Subcutaneous abdominal adipose tissue (tissue), 5 donors: ENCODE data around the gene ATXN7.

ENCODE experiments used
- H3K27ac ChIP-seq: one replicate; pipeline ENCODE4 v1.7.0; 2013; ENCODE audit warnings: low read depth, mild to moderate bottlenecking, inconsistent platforms, low read length, moderate library complexity
- H3K27me3 ChIP-seq, 5 donors: one replicate each; pipeline ENCODE4 v1.7.0; 2013; ENCODE audit warnings: low read length in 5 of 5, inconsistent platforms in 1 of 5; ENCODE audit not compliant: control insufficient read depth in 5 of 5, insufficient read depth in 4 of 5
- H3K36me3 ChIP-seq, 5 donors: one replicate each; pipeline ENCODE4 v1.7.0; 2013; ENCODE audit warnings: low read length in 5 of 5; ENCODE audit not compliant: control insufficient read depth in 5 of 5, insufficient read depth in 5 of 5
- H3K4me1 ChIP-seq, 5 donors: one replicate each; pipeline ENCODE4 v1.7.0; 2013; ENCODE audit warnings: low read length in 5 of 5, mild to moderate bottlenecking in 3 of 5, moderate library complexity in 1 of 5; ENCODE audit not compliant: control insufficient read depth in 5 of 5, insufficient read depth in 5 of 5
- H3K4me3 ChIP-seq, 5 donors: one replicate each; pipeline ENCODE4 v1.7.0; 2013; ENCODE audit warnings: low read length in 5 of 5, low read depth in 1 of 5
- H3K9ac ChIP-seq, 5 donors: one replicate each; pipeline ENCODE4 v1.7.0; 2013; ENCODE audit warnings: low read length in 5 of 5, mild to moderate bottlenecking in 4 of 5, moderate library complexity in 3 of 5
- H3K9me3 ChIP-seq, 5 donors: one replicate each; pipeline ENCODE4 v1.7.0; 2013; ENCODE audit warnings: low read length in 5 of 5; ENCODE audit not compliant: control insufficient read depth in 5 of 5
- donor health status: healthy.
- donor health status: healthy.
- donor health status: healthy.
- donor health status: healthy.
- donor health status: healthy.

The ATXN7 gene

DNA sequence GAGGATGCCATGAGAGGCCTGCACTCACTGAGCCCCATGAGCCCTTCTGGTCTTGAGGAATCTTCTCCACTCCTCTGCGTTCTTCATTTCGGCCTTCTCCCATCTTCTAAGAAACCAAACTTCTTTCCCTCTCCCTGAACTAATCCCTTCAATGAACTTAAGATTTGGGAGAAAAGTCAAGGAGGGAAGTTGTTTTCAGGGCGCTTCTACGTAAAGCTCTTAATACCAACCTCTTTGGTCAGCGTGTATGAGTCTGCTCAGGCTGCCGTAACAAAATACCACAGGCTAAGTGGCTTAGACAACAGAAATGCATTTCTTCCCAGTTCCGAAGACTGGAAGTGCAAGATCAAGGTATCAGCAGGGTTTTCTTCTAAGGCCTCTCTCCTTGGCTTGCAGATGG, 173.4 kb downstream of the ATXN7 start:
- Histone ChIP-seq H3K36me3 (no peaks in the 10 kb centered on the region), H3K4me3 (no peak overlapping the region), H3K27me3 (no peaks in the 10 kb centered on the region), H3K9ac (no peak overlapping the region), H3K9me3 (peaks cover 0 to 3% (median 0%) of the 10 kb centered on the region in 5 donors), H3K27ac (no peak overlapping the region), H3K4me1 (peaks cover 0 to 8% (median 0%) of the 10 kb centered on the region in 5 donors)

DNA sequence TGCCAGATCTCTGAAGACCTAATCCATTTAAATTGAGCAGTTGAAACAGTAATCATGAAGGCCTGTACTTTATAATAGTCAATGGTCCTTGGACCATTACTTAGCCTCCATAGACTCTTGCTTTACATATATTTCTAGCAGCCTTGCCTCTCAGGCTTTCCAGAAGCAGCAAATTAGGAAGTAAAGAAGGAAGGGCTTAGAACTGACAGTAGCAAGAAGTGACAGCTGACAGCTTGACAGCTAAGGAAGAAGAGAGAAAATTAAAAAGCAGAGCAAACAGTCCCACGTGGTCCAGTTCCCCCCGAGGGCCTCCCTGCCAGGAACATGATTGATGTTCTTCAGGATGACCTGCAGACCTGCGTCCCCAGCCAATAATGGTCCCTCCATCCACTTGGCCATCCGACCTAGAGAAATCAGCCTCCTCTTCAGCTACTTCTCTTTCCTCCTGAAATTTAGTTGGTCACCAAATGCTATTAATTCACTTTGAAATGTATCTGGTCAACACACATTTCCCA, 174.6 kb downstream of the ATXN7 start:
- Histone ChIP-seq H3K4me1 (peaks cover 0 to 8% (median 0%) of the 10 kb centered on the region in 5 donors), H3K27me3 (no peaks in the 10 kb centered on the region), H3K4me3 (no peak overlapping the region), H3K9me3 (peaks cover 0 to 3% (median 0%) of the 10 kb centered on the region in 5 donors), H3K36me3 (no peaks in the 10 kb centered on the region), H3K9ac (no peak overlapping the region), H3K27ac (no peak overlapping the region)

DNA sequence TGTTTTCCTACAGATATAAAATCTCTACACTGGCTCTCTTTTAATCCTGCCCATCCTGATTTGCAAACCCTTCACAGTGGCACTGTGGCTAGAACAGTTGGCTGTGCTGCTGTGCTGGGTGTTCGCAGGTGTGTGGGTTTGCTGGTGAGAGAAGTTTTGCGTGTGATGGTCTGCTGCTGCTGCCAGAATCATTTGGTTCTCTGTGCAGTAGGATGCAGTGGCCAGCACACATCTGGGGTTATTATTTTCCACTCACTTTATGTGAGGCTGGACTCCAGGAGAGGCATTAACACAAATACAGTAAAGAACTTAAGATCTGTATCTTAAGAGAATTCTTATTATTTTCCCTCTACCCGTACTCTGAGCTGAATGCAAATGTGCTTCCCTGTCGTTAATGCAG, 175.7 kb downstream of the ATXN7 start:
- Histone ChIP-seq H3K4me1 (peaks cover 0 to 8% (median 0%) of the 10 kb centered on the region in 5 donors), H3K9ac (no peak overlapping the region), H3K27ac (no peak overlapping the region), H3K36me3 (no peaks in the 10 kb centered on the region), H3K27me3 (no peaks in the 10 kb centered on the region), H3K9me3 (peaks cover 0 to under 1% (median 0%) of the 10 kb centered on the region in 5 donors), H3K4me3 (no peak overlapping the region)

DNA sequence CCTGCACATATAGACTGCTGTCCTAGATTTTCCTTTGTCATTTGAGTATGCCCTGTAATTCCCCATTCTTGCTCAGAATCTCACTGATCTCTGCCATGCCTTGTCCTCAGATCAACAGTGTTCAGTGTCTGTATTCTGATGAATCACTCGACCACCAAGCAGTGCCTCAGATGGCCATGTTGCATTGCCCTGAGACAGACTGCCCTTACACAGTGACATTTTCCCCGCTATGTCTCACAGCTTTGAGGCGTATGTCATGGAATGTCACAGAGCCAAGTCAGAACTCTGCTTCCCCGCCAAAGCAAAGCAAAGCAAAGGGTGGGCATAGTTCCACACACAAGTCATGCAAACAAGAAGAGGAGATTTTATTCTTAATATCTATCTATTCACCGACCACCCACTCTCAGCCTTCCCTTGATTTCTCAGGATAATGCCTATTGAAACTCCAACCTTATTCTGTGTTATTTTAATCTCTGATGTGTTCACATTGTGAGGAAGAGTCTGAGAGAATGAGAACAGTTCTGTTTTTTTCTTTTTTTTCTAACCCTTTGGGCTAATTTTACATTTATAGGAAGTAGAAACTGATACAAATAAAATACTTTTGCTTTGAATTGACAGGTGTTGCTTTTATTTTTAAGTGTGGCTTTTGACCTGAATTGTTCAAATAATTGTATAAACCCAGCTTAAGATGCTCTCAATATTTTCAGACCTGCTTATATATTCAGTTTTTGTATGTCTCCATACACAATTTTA, 176.5 kb downstream of the ATXN7 start:
- H3K9ac ChIP-seq: no peak overlapping the region
- no peaks in the 10 kb centered on the region for H3K36me3 ChIP-seq
- H3K9me3 ChIP-seq: no peaks in the 10 kb centered on the region
- no peak overlapping the region for H3K4me3 ChIP-seq
- H3K4me1 ChIP-seq: peaks cover 0 to 8% (median 0%) of the 10 kb centered on the region in 5 donors
- no peak overlapping the region for H3K27ac ChIP-seq
- H3K27me3 ChIP-seq: no peaks in the 10 kb centered on the region

DNA sequence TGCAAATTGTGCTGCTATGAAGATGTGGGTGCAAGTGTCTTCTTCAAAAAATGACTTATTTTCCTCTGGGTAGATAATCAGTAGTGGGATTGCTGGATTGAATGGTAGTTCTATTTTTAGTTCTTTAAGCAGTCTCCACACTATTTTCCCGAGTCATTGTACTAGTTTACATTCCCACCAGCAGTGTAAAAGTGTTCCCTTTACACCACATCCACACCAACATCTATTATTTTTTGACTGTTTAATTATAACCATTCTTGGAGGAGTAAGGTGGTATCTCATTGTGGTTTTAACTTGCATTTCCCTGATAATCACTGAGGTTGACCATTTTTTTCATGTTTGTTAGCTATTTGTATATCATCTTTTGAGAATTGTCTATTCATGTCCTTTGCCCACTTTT, 179.3 kb downstream of the ATXN7 start:
- H3K27me3 ChIP-seq: no peaks in the 10 kb centered on the region
- H3K9ac ChIP-seq: no peak overlapping the region
- H3K9me3 ChIP-seq: no peaks in the 10 kb centered on the region

DNA sequence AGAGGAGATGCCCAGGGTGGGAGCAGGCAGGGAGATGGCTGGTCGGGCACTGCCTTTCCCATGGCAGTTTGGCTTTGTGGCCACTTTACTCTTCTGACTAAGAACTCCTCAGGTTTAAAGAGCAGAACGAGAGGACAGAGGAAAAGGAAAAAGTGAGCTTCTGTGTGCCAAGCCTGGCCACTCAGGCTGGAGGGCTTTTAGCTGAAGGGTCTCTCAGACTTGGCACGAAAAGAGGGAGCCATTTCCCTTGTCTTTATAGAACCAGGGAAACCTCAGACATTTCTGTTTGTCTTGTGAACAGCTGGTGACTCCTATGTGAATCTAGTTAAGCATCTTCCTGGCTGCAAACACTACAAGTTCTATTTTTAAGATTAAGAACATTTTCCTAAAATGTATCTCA, 182.9 kb downstream of the ATXN7 start:
- Histone ChIP-seq H3K27ac (no peak overlapping the region), H3K4me1 (peaks cover 0 to 13% (median 0%) of the 10 kb centered on the region in 5 donors), H3K4me3 (no peak overlapping the region), H3K9me3 (no peaks in the 10 kb centered on the region), H3K36me3 (no peaks in the 10 kb centered on the region), H3K9ac (no peak overlapping the region), H3K27me3 (no peaks in the 10 kb centered on the region)

More for the DNA sequence above, 179.3 kb downstream of the ATXN7 start:
- H3K36me3 ChIP-seq: no peaks in the 10 kb centered on the region
- H3K4me1 ChIP-seq: peaks cover 0 to 8% (median under 1%) of the 10 kb centered on the region in 5 donors
- H3K4me3 ChIP-seq: no peak overlapping the region
- H3K27ac ChIP-seq: no peak overlapping the region

DNA sequence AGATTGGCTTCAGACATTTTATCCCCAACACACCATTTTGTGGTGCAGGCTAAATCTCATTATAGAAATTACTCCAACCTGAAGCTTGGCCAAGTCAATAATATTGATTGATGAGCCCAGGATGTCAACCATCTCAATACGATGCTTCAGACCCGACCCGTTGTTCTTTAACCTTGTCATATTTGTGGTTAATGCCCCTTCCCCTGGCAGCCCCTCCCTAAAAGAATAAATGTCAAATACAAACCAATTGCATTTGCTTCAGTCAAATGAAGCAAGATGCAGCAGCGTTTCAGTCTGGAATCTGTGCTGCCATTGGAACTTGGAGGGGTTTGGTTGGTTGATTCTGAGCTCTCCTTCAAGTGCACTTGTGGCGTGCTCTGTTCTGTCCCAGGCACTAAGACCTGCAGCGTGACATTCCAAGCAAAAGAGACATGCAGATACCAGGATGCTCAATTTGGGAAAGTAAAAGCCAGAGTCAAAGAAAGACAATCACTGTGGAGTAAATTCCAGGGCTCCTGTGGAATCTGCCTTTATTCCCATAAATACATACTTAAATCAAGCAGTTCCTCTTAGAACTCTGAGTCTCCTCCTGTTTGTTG, 183.4 kb downstream of the ATXN7 start:
- H3K9me3 ChIP-seq: no peaks in the 10 kb centered on the region
- H3K27ac ChIP-seq: no peak overlapping the region

DNA sequence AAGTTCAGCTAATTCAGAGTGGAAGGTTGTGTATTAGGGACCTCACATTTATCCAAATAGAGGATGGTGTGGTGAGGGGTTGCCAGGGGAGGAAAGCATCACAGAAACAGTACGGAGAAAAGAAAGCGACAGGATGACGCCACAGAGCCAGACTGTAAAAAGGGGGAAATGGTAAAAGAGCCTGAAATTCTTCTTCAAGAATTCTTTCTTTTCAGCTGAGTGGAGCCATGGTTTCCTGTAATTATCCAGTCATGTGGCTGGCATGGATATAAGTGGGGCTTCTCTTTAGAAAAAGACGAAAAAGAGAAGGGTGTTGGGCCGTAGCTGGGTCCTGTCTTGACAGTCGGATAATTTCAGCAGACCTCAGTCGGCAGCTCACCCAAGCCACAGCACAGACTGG, 184.1 kb downstream of the ATXN7 start:
- Histone ChIP-seq H3K27me3 (no peaks in the 10 kb centered on the region), H3K4me1 (peaks cover 0 to 13% (median 0%) of the 10 kb centered on the region in 5 donors), H3K4me3 (no peak overlapping the region), H3K36me3 (no peaks in the 10 kb centered on the region), H3K9ac (no peak overlapping the region), H3K27ac (no peak overlapping the region), H3K9me3 (no peaks in the 10 kb centered on the region)

More for the DNA sequence above, 183.4 kb downstream of the ATXN7 start:
- Histone ChIP-seq H3K36me3 (no peaks in the 10 kb centered on the region), H3K9ac (no peak overlapping the region), H3K4me1 (peaks cover 0 to 13% (median 0%) of the 10 kb centered on the region in 5 donors), H3K4me3 (no peak overlapping the region), H3K27me3 (no peaks in the 10 kb centered on the region)

DNA sequence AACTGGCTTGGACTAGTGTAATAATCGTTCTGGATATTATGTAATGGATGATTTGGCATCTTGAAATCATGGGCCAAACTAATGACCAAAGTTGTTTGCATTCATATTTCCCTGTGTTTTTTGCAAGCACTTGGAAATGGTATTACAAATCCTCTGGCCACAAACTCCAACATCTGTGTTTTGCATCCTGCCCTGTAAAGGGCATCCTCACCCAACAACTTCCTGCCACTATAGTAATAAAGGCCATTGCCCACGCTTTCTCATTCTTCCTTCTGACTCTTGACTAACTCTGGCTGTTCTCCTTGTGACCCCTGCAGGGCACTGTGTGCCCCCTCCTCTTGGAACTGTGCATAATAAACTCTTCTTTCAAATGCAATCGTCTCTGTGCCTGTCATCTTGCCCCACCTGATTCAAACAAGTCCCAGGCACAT, 185.0 kb downstream of the ATXN7 start:
- no peaks in the 10 kb centered on the region for H3K9me3 ChIP-seq
- H3K27me3 ChIP-seq: no peaks in the 10 kb centered on the region
- H3K4me1 ChIP-seq: peaks cover 0 to 20% (median under 1%) of the 10 kb centered on the region in 5 donors
- H3K27ac ChIP-seq: no peak overlapping the region
- no peak overlapping the region for H3K9ac ChIP-seq
- H3K36me3 ChIP-seq: no peaks in the 10 kb centered on the region
- no peak overlapping the region for H3K4me3 ChIP-seq

DNA sequence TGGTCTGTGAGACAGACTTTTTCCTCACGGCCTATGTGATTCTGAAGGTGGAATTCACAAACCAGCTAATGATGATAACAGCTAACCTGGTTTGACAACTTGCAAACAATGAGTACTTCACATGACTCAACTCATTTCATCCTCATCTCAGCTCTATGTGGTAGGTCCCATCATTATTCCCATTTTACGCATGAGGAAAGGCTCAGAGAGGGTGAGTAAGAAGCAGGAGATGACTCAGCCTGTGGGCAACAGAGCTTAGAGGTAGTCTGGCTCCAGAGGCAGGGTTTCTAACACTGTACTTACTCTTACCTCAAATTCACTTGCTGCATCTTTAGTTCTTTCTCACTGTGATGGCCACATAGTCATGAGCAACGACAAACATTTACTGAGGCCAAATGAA, 185.5 kb downstream of the ATXN7 start:
- Histone ChIP-seq H3K9me3 (no peaks in the 10 kb centered on the region), H3K27ac (no peak overlapping the region), H3K36me3 (no peaks in the 10 kb centered on the region), H3K9ac (no peak overlapping the region), H3K27me3 (no peaks in the 10 kb centered on the region), H3K4me1 (peaks cover 0 to 25% (median 2%) of the 10 kb centered on the region in 5 donors), H3K4me3 (no peak overlapping the region)
